Osteoblast (primary cell): ENCODE data around the gene HNRNPA1L2. TPM values are rescaled to one million over a fixed set of nuclear protein-coding genes. Genes with fewer than 3 reads are reported as not detected.
A peak's percentile ranks its signal among the peaks of the same experiment; 100 is the strongest.
"Not testable (repeated sequence)": the region's sequence is repeated elsewhere in the genome, so short reads cannot be mapped to it uniquely, and the experiment has no call there.

Experiments used
- DNase-seq: peaks from one replicate; pipeline ENCODE4 v3.0.0; 2011; ENCODE audit warnings: low spot score, mixed read lengths; ENCODE audit not compliant: insufficient read length; ENCODE audit errors: missing footprints
- H2AFZ ChIP-seq: 2 replicates; pipeline ENCODE4 v1.6.0; 2011; ENCODE audit warnings: mild to moderate bottlenecking, low read length
- H3K27ac ChIP-seq: 2 replicates; pipeline ENCODE4 v1.5.1; 2011; ENCODE audit warnings: mild to moderate bottlenecking, low read depth, low read length, moderate library complexity
- H3K27me3 ChIP-seq: 2 replicates; pipeline ENCODE4 v1.6.0; 2012; ENCODE audit warnings: mild to moderate bottlenecking, control low read depth, inconsistent platforms, low read length, moderate library complexity; ENCODE audit not compliant: insufficient read depth
- H3K36me3 ChIP-seq: 2 replicates; pipeline ENCODE4 v1.5.1; 2011; ENCODE audit warnings: mild to moderate bottlenecking, low read length, control low read depth, moderate library complexity; ENCODE audit not compliant: insufficient read depth
- H3K4me1 ChIP-seq: 2 replicates; pipeline ENCODE4 v1.5.1; 2011; ENCODE audit warnings: mild to moderate bottlenecking, low read length, control low read depth, moderate library complexity; ENCODE audit not compliant: insufficient read depth
- H3K4me2 ChIP-seq: 2 replicates; pipeline ENCODE4 v1.6.0; 2011; ENCODE audit warnings: mild to moderate bottlenecking, low read length; ENCODE audit not compliant: insufficient read depth
- H3K4me3 ChIP-seq: fragments of 200-600 bp; sonication (generic); 3 replicates; pipeline ENCODE4 v1.5.1; 2012; ENCODE audit warnings: mild to moderate bottlenecking, low read length, inconsistent platforms; ENCODE audit not compliant: insufficient read depth
- H3K79me2 ChIP-seq: 2 replicates; pipeline ENCODE4 v1.6.0; 2012; ENCODE audit warnings: mild to moderate bottlenecking, low read length, control low read depth, inconsistent platforms; ENCODE audit not compliant: insufficient read depth
- H3K9me3 ChIP-seq: 2 replicates; pipeline ENCODE4 v1.5.1; 2011; ENCODE audit warnings: low read depth, low read length, control low read depth
- H4K20me1 ChIP-seq: 2 replicates; pipeline ENCODE4 v1.6.0; 2012; ENCODE audit warnings: mild to moderate bottlenecking, low read length, control low read depth; ENCODE audit not compliant: insufficient read depth
- CTCF ChIP-seq: IDR thresholded peaks from 2 replicates; pipeline ENCODE4 v1.5.1; 2011; ENCODE audit warnings: mild to moderate bottlenecking, low read depth, low read length, moderate library complexity; ENCODE audit errors: extremely low read depth
- total RNA-seq: library from RNA; depleted of rRNA; stranded (reverse); fragments of >200 nt; gene quantifications from 2 replicates; pipeline ENCODE4 v1.2.3, GENCODE V29; 2012

The HNRNPA1L2 gene
- total RNA-seq, 1 donor = 3.6 TPM

GRCh38 chr13:52608184-52608583 lies 34.0 kb upstream of the HNRNPA1L2 start:
- not testable (repeated sequence) for H3K27ac ChIP-seq, H3K9me3 ChIP-seq, H3K36me3 ChIP-seq, H3K79me2 ChIP-seq, H3K27me3 ChIP-seq, H3K4me1 ChIP-seq, H3K4me3 ChIP-seq, H2AFZ ChIP-seq, H4K20me1 ChIP-seq, H3K4me2 ChIP-seq
- peak; percentile 53 for DNase-seq

GRCh38 chr13:52609013-52609606 lies 33.1 kb upstream of the HNRNPA1L2 start:
- peak; percentile 42 for TF ChIP-seq CTCF
- not testable (repeated sequence) for H4K20me1 ChIP-seq, H3K36me3 ChIP-seq, H3K79me2 ChIP-seq, H3K27me3 ChIP-seq, H3K27ac ChIP-seq, H3K4me1 ChIP-seq, H3K4me2 ChIP-seq, H2AFZ ChIP-seq, H3K9me3 ChIP-seq, H3K4me3 ChIP-seq
- peak; percentile 9 for DNase-seq

DNA sequence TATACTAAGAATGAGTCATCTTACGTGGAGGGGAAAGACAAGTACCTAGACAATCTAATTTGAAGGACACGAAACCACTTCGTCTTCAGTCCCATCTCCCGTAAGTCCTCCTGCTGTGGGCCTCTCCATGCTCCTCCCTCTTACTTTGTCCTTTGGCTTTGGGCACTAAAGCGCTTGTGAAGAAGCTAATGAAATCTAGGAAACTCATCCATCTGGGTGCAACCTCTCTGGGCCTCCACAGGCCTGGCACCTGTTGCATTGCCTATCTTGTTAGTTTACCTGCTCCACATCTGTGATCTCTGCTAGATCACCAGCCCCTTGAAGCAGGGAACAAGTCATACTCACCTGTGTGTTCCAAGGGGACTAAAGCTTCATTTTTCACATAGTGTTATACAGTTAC lies 32.1 kb upstream of the HNRNPA1L2 start:
- not testable (repeated sequence) for H3K4me1 ChIP-seq, H2AFZ ChIP-seq, H3K27ac ChIP-seq, H3K4me2 ChIP-seq, H3K27me3 ChIP-seq, H3K9me3 ChIP-seq, DNase-seq, H4K20me1 ChIP-seq, H3K79me2 ChIP-seq, H3K4me3 ChIP-seq, H3K36me3 ChIP-seq

DNA sequence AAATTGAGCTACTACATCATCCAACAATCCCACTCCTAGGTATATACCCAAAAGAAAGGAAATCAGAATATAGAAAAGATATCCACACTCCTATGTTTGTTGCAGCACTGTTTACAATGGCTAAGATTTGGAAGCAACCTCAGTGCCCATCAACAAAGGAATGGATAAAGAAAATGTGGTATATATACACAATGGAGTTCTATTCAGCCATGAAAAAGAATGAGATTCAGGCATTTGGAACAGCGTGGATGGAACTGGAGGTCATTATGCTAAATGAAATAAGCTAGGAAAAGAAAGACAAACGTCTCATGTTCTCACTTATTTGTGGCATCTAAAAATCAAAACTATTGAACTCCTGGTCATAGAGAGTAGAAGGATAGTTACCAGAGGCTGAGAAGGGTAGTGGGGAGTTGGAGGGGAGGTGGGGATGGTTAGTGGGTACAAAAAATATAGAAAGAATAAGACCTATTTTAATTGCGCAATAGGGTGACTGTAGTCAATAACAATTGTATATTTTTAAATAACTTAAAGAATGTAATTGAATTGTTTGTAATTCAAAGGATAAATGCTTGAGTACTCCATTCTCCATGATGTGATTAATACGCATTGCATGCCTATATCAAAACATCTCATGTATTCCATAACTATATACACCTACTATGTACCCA lies 27.0 kb upstream of the HNRNPA1L2 start:
- no peak overlapping the region for H2AFZ ChIP-seq
- DNase-seq = no peak
- H3K9me3 ChIP-seq = no peaks in the 10 kb centered on the region
- no peak overlapping the region for H3K4me2 ChIP-seq
- peaks cover 14% of the 10 kb centered on the region for H3K79me2 ChIP-seq
- no peak overlapping the region for H3K27ac ChIP-seq
- no peak overlapping the region for H3K4me3 ChIP-seq
- H4K20me1 ChIP-seq = no peaks in the 10 kb centered on the region
- TF ChIP-seq CTCF = no peak
- peaks cover 5% of the 10 kb centered on the region for H3K4me1 ChIP-seq
- no peaks in the 10 kb centered on the region for H3K27me3 ChIP-seq
- H3K36me3 ChIP-seq = no peaks in the 10 kb centered on the region

- no peak overlapping the region for H2AFZ ChIP-seq
- TF ChIP-seq CTCF = no peak
- no peak overlapping the region for H3K4me2 ChIP-seq
- no peak overlapping the region for H3K27ac ChIP-seq
- DNase-seq = peak; percentile 29
- H3K4me1 ChIP-seq = peaks cover 5% of the 10 kb centered on the region
- H3K36me3 ChIP-seq = no peaks in the 10 kb centered on the region
- no peaks in the 10 kb centered on the region for H3K9me3 ChIP-seq
- H3K27me3 ChIP-seq = no peaks in the 10 kb centered on the region
- H3K4me3 ChIP-seq = no peak overlapping the region
- H4K20me1 ChIP-seq = no peaks in the 10 kb centered on the region
- peaks cover 17% of the 10 kb centered on the region for H3K79me2 ChIP-seq
Measured at GRCh38 chr13:52615812-52616211, 26.4 kb upstream of the HNRNPA1L2 start.
